Tibial artery (tissue), 4 donors: ENCODE data around the gene SPTB.

Source experiments
- DNase-seq, 2 donors: peaks; one replicate each; pipeline ENCODE4 v3.0.0-alpha.2; 2019
- H3K27ac ChIP-seq, 2 donors: fragments of 200-600 bp; sonication (generic) in 1 of 2; 1 replicate in 1 of 2; 2 replicates in 1 of 2; pipeline ENCODE4 v1.5.1; 2018 to 2019; ENCODE audit warnings: mild to moderate bottlenecking in 1 of 2
- H3K27me3 ChIP-seq, 2 donors: fragments of 200-600 bp; sonication (generic) in 1 of 2; one replicate each; pipeline versions ENCODE4 v1.5.1 to v1.6.0; 2016 to 2019
- H3K36me3 ChIP-seq, 3 donors: fragments of 200-600 bp; sonication (generic) in 2 of 3; one replicate each; pipeline ENCODE4 v1.5.1; 2016 to 2019; ENCODE audit warnings: mild to moderate bottlenecking in 2 of 3
- H3K4me1 ChIP-seq, 4 donors: fragments of 200-600 bp; sonication (generic) in 2 of 4; 1 replicate in 3 of 4; 2 replicates in 1 of 4; pipeline ENCODE4 v1.5.1; 2016 to 2019
- H3K4me3 ChIP-seq, 2 donors: fragments of 200-600 bp; sonication (generic) in 1 of 2; 1 replicate in 1 of 2; 2 replicates in 1 of 2; pipeline ENCODE4 v1.5.1; 2018 to 2019; ENCODE audit warnings: mild to moderate bottlenecking in 2 of 2
- H3K9me3 ChIP-seq, 3 donors: fragments of 200-600 bp; sonication (generic) in 1 of 3; one replicate each; pipeline ENCODE4 v1.5.1; 2016 to 2019
- intact Hi-C: fragments of 100-400 bp; cut with DNase I; formaldehyde crosslinking; loops from one replicate; pipeline ENCODE4 v1.15.0; 2023; ENCODE audit warnings: low total_unique reads
- TF ChIP-seq, protein P1 (sequence below), 2 experiments: fragments of 200-600 bp in 1 of 2; fragments of 450-650 bp in 1 of 2; IDR thresholded peaks; one replicate each; pipeline ENCODE4 v1.5.1; 2017 to 2019; ENCODE audit warnings: antibody characterized with exemption in 2 of 2, mild to moderate bottlenecking in 1 of 2, moderate library complexity in 1 of 2

Gene SPTB

DNA sequence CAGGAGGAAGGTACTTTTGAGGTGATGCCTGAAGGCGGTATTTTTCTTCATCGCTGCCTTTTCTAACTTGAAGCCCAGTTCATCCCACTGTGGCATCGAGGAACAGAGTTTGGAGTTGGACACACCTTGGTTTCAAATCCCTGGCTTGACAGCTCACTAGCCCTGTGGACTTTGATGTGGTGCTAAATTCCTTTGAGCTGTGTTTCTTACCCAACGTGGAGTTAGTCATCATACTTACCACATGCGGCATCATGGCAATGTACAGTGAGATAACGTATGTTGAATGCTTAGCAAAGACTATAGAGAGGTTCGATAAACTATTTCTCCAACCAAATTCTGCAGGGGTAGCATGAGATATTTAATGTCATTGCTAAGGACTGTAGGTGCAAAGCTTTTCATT is 172.0 kb downstream of the SPTB start:
- H3K27me3 ChIP-seq: no peaks in the 10 kb centered on the region
- peak overlapping the region; percentile 95 for H3K27ac ChIP-seq
- peak overlapping the region; percentile 85 to 88 for H3K4me3 ChIP-seq
- TF ChIP-seq, protein P1, sequence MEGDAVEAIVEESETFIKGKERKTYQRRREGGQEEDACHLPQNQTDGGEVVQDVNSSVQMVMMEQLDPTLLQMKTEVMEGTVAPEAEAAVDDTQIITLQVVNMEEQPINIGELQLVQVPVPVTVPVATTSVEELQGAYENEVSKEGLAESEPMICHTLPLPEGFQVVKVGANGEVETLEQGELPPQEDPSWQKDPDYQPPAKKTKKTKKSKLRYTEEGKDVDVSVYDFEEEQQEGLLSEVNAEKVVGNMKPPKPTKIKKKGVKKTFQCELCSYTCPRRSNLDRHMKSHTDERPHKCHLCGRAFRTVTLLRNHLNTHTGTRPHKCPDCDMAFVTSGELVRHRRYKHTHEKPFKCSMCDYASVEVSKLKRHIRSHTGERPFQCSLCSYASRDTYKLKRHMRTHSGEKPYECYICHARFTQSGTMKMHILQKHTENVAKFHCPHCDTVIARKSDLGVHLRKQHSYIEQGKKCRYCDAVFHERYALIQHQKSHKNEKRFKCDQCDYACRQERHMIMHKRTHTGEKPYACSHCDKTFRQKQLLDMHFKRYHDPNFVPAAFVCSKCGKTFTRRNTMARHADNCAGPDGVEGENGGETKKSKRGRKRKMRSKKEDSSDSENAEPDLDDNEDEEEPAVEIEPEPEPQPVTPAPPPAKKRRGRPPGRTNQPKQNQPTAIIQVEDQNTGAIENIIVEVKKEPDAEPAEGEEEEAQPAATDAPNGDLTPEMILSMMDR (IDR thresholded peaks at IDR 0.05): no peak
- intact Hi-C loops: no loop called here
- H3K4me1 ChIP-seq: peaks cover 0 to 82% (median 57%) of the 10 kb centered on the region in 4 donors
- peak; percentile 17 to 50 for DNase-seq
- no peaks in the 10 kb centered on the region for H3K9me3 ChIP-seq
- no peaks in the 10 kb centered on the region for H3K36me3 ChIP-seq

GRCh38 chr14:64706593-64707193 is 173.0 kb downstream of the SPTB start:
- peak overlapping the region; percentile 95 for H3K27ac ChIP-seq
- peak; percentile 17 to 77 for DNase-seq
- H3K27me3 ChIP-seq: no peaks in the 10 kb centered on the region
- H3K4me1 ChIP-seq: peaks cover 0 to 77% (median 58%) of the 10 kb centered on the region in 4 donors
- peak overlapping the region; percentile 85 to 88 for H3K4me3 ChIP-seq
- no peaks in the 10 kb centered on the region for H3K36me3 ChIP-seq
- intact Hi-C loops: no loop called here
- TF ChIP-seq, protein P1 (IDR thresholded peaks at IDR 0.05): no peak
- H3K9me3 ChIP-seq: no peaks in the 10 kb centered on the region

DNA sequence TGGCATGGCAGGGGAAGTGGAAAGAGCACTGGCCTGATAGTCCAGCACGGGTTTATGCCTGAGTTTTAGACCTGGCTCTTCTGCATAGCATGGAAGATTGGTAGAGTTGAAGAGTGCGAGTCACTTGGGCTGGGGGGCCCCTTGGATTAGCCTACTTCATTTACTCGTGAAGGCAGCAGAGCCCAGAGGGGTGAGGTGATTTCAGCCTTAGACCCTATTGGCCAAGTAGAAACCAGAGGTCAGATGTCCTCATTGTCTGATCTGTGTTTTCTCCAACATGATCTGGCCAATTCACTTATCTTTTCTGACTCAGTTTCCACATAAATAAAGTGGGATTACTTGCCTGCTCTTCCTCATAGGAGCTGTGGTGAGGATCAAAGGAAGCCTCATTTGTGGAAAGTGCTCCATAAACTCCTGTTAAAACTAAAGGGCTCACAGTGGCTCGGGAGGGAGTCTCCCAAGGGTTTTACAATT is 173.6 kb downstream of the SPTB start:
- H3K4me1 ChIP-seq: peaks cover 0 to 72% (median 55%) of the 10 kb centered on the region in 4 donors
- TF ChIP-seq, protein P1 (IDR thresholded peaks at IDR 0.05): no peak

GRCh38 chr14:64705381-64706118 is 174.2 kb downstream of the SPTB start:
- Histone ChIP-seq H3K27me3 (no peaks in the 10 kb centered on the region), H3K4me1 (peaks cover 0 to 65% (median 50%) of the 10 kb centered on the region in 4 donors), H3K27ac (peak overlapping the region; percentile 95), H3K9me3 (no peaks in the 10 kb centered on the region), H3K36me3 (no peaks in the 10 kb centered on the region), H3K4me3 (peak overlapping the region; percentile 85 to 88)
- TF ChIP-seq, protein P1 (IDR thresholded peaks at IDR 0.05): no peak
- intact Hi-C loops: no loop called here
- DNase-seq: peak; percentile 66 to 83

More for the DNA sequence above, 173.6 kb downstream of the SPTB start:
- Histone ChIP-seq H3K36me3 (no peaks in the 10 kb centered on the region), H3K27me3 (no peaks in the 10 kb centered on the region), H3K9me3 (no peaks in the 10 kb centered on the region), H3K4me3 (peak overlapping the region; percentile 85 to 88), H3K27ac (peak overlapping the region; percentile 95)
- intact Hi-C loops: no loop called here
- peak in 1 of 2 donors; percentile 16 for DNase-seq

DNA sequence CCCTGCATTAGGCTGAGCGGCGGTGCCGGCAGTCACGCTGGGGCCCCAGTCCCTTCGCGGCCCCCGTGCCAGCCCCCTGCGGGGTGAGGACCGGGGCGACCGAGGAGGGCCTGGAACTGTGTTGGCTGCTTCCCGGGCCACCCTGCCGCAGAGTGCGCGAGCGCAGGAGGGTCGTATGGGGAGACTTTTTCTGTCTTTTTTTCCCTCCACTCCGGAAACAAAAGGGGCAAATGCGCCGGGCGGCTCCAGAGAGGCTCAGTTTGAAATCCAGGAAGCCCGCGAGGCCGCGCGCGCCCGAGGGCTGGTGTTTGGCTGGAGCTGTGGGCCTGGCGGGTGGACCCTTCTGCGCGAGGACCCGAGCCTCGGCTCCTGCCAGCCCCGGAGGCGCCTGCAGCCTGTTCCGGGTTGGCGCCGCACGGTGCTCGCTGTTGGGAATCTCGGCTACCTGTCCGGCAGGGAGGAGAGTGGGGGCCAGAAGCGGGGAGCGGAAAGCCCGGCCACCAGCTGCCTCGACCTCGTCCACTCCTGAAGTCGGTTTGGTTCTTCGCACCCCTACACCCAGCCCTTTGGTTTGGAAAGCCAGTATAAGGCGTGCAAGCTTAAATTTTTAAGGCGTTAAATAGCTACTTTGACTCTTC is 174.8 kb downstream of the SPTB start:
- Histone ChIP-seq H3K4me1 (peaks cover 0 to 59% (median 44%) of the 10 kb centered on the region in 4 donors), H3K27ac (peak overlapping the region; percentile 95), H3K27me3 (no peaks in the 10 kb centered on the region), H3K4me3 (peak overlapping the region; percentile 85 to 88), H3K9me3 (no peaks in the 10 kb centered on the region), H3K36me3 (no peaks in the 10 kb centered on the region)
- DNase-seq: peak; percentile 46 to 72
- TF ChIP-seq, protein P1 (IDR thresholded peaks at IDR 0.05): no peak
- intact Hi-C loops: no loop called here
